Parathyroid adenoma (tissue), 2 donors: ENCODE results near the gene GLB1L2.

ENCODE experiments used
- H2AFZ ChIP-seq: fragments of 300-600 bp; sonication (generic); one replicate; pipeline ENCODE4 v1.7.0; 2017; ENCODE audit warnings: antibody characterized with exemption, mild to moderate bottlenecking
- H3K27ac ChIP-seq: fragments of 300-600 bp; sonication (generic); one replicate; pipeline ENCODE4 v1.7.0; 2017
- H3K27me3 ChIP-seq: fragments of 300-600 bp; sonication (generic); one replicate; pipeline ENCODE4 v1.7.0; 2017; ENCODE audit warnings: low read length; ENCODE audit not compliant: control insufficient read depth, insufficient read depth
- H3K36me3 ChIP-seq: fragments of 300-600 bp; sonication (generic); one replicate; pipeline ENCODE4 v1.7.0; 2017; ENCODE audit warnings: low read length; ENCODE audit not compliant: control insufficient read depth, insufficient read depth
- H3K4me1 ChIP-seq: fragments of 300-600 bp; sonication (generic); one replicate; pipeline ENCODE4 v1.7.0; 2017; ENCODE audit warnings: control low read depth
- H3K4me2 ChIP-seq: fragments of 300-600 bp; sonication (generic); one replicate; pipeline ENCODE4 v1.7.0; 2017; ENCODE audit warnings: low read length
- H3K4me3 ChIP-seq: fragments of 300-600 bp; sonication (generic); one replicate; pipeline ENCODE4 v1.7.0; 2017; ENCODE audit warnings: low read depth, low read length
- H3K79me2 ChIP-seq: fragments of 300-600 bp; sonication (generic); one replicate; pipeline ENCODE4 v1.7.0; 2017; ENCODE audit warnings: control low read depth
- H3K9ac ChIP-seq: fragments of 300-600 bp; sonication (generic); one replicate; pipeline ENCODE4 v1.7.0; 2017; ENCODE audit warnings: mild to moderate bottlenecking
- H3K9me3 ChIP-seq: fragments of 300-600 bp; sonication (generic); one replicate; pipeline ENCODE4 v1.7.0; 2017; ENCODE audit warnings: low read length; ENCODE audit not compliant: control insufficient read depth
- TF ChIP-seq, protein P1 (sequence below): fragments of 300-600 bp; sonication (generic); IDR thresholded peaks from one replicate; pipeline ENCODE4 v1.7.0; 2017; ENCODE audit warnings: antibody characterized with exemption, mild to moderate bottlenecking
- donor health status: primary hyperparathyroidism.

The GLB1L2 gene

DNA sequence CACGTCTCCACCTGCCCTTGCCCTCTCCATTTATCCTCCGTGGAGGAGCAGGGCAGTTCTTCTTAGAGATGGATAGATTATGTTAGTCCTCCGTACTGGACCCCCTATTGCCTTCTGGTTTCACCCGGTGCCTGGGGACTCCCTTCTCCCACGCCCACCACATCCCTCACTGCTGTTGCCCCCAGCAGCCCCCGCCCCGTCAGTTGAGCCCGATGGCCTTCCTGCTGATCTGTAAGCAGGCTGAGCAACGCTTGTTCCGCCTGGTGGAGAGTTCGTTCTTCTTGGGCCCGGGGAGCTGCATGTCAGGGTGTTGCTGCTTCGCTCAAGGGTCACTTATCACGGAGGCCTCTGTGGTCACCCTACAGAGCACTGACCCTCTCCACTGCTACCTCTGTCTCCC is 46.1 kb downstream of the GLB1L2 start:
- H3K4me3 ChIP-seq: no peak overlapping the region
- no peaks in the 10 kb centered on the region for H3K27me3 ChIP-seq
- TF ChIP-seq, protein P1, sequence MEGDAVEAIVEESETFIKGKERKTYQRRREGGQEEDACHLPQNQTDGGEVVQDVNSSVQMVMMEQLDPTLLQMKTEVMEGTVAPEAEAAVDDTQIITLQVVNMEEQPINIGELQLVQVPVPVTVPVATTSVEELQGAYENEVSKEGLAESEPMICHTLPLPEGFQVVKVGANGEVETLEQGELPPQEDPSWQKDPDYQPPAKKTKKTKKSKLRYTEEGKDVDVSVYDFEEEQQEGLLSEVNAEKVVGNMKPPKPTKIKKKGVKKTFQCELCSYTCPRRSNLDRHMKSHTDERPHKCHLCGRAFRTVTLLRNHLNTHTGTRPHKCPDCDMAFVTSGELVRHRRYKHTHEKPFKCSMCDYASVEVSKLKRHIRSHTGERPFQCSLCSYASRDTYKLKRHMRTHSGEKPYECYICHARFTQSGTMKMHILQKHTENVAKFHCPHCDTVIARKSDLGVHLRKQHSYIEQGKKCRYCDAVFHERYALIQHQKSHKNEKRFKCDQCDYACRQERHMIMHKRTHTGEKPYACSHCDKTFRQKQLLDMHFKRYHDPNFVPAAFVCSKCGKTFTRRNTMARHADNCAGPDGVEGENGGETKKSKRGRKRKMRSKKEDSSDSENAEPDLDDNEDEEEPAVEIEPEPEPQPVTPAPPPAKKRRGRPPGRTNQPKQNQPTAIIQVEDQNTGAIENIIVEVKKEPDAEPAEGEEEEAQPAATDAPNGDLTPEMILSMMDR: no peak
- no peak overlapping the region for H3K9ac ChIP-seq
- H3K9me3 ChIP-seq: no peaks in the 10 kb centered on the region
- no peak overlapping the region for H3K27ac ChIP-seq
- no peaks in the 10 kb centered on the region for H3K4me1 ChIP-seq
- H3K79me2 ChIP-seq: no peaks in the 10 kb centered on the region
- no peak overlapping the region for H2AFZ ChIP-seq
- H3K36me3 ChIP-seq: no peaks in the 10 kb centered on the region
- H3K4me2 ChIP-seq: no peak overlapping the region

DNA sequence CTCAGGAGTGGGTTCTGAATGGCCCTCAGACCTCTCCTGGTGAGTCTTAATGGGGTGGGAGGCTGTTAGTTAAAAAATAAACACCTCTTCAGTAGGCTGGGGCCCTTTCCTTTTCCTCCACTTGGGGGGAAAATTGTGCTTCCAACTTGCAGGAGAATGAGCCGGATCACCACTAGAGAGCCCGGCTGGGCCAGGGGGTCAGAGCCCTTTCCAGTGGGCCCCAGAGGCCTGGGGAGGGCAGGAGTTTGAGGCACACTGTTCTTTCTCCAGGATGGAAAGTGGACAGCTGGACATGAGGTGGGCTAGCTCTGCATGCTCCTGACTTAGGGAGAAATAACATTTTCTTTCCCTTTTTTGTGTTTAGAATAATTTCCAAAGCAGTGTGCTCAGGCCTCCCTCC is 47.5 kb downstream of the GLB1L2 start:
- H3K27ac ChIP-seq: no peak overlapping the region
- no peak overlapping the region for H3K9ac ChIP-seq
- TF ChIP-seq, protein P1: no peak
- H3K27me3 ChIP-seq: no peaks in the 10 kb centered on the region
- no peak overlapping the region for H3K4me2 ChIP-seq
- no peak overlapping the region for H2AFZ ChIP-seq
- H3K4me3 ChIP-seq: no peak overlapping the region
- H3K79me2 ChIP-seq: no peaks in the 10 kb centered on the region
- H3K36me3 ChIP-seq: no peaks in the 10 kb centered on the region
- H3K9me3 ChIP-seq: no peaks in the 10 kb centered on the region
- no peaks in the 10 kb centered on the region for H3K4me1 ChIP-seq

DNA sequence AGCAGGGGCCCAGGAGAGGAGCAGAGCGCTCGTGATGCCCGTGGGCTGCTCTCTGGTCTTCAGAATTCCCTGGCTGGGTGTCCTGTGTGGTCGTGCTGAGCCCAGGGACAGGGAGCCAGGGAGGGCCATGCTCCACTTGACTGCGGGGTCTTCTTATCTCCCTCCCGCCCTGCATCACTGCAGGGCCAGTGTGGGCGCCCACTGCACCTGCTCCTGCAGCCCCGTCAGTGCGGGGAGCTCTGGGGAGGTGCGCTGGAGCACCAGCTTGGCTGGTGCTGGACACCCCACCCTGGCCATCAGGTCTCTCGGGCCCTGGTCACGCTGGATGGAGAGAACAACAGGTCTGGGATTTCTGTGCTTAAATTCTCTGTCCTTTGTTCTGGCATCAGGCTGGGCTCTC is 48.4 kb downstream of the GLB1L2 start:
- TF ChIP-seq, protein P1: no peak
- H3K27ac ChIP-seq: no peak overlapping the region
- no peak overlapping the region for H3K4me3 ChIP-seq
- H3K4me2 ChIP-seq: no peak overlapping the region
- H3K9me3 ChIP-seq: no peaks in the 10 kb centered on the region
- no peaks in the 10 kb centered on the region for H3K79me2 ChIP-seq
- no peak overlapping the region for H3K9ac ChIP-seq
- no peaks in the 10 kb centered on the region for H3K36me3 ChIP-seq
- H3K27me3 ChIP-seq: no peaks in the 10 kb centered on the region
- no peaks in the 10 kb centered on the region for H3K4me1 ChIP-seq
- no peak overlapping the region for H2AFZ ChIP-seq

DNA sequence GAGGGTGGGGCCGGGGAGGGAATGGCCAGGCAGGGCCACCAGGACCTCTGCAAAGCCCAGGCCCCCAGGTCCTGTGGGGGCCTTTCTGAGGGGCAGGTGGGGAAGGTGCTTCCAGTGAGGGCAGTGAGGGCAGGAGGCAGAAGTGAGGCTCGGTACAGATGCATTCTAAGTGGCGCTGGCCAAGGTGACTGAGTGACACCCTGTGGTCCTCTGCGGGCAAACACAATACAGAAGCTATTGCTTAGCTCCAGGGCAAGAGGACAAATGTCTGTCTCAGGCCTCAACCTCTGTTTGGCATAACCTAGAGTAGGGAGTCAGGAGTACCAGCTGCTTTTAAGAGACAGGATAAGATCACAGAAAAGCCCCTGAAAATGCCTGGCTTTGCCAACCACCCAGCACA is 49.0 kb downstream of the GLB1L2 start:
- Histone ChIP-seq H3K36me3 (no peaks in the 10 kb centered on the region), H3K79me2 (no peaks in the 10 kb centered on the region), H3K4me1 (no peaks in the 10 kb centered on the region), H3K4me3 (no peak overlapping the region), H3K27me3 (no peaks in the 10 kb centered on the region), H3K27ac (no peak overlapping the region), H3K4me2 (no peak overlapping the region), H2AFZ (no peak overlapping the region), H3K9ac (no peak overlapping the region), H3K9me3 (no peaks in the 10 kb centered on the region)
- TF ChIP-seq, protein P1: no peak

DNA sequence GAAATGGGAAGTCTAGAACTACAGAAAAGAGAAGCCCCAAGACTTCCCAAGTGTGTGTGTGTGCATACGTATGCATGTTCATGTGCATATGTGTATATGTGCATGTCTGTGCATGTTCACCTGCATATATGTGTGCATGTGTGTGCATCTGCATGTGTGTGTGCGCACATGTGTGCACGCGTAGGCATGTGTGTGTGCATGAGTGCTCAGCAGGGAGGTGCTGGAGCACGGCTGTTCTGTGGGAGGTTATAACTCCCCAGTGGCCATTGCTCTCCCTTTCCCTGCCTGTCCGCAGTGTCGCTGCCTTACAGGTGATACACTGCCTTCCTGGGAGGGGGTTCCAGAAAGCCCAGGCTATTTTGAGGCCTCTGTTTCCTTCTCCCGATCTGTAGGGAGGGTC is 50.5 kb downstream of the GLB1L2 start:
- H3K9ac ChIP-seq: no peak overlapping the region
- H3K79me2 ChIP-seq: no peaks in the 10 kb centered on the region
- H3K9me3 ChIP-seq: no peaks in the 10 kb centered on the region
- H2AFZ ChIP-seq: no peak overlapping the region
- TF ChIP-seq, protein P1: no peak
- no peaks in the 10 kb centered on the region for H3K27me3 ChIP-seq
- no peak overlapping the region for H3K27ac ChIP-seq
- no peak overlapping the region for H3K4me2 ChIP-seq
- H3K36me3 ChIP-seq: no peaks in the 10 kb centered on the region
- no peak overlapping the region for H3K4me3 ChIP-seq
- H3K4me1 ChIP-seq: no peaks in the 10 kb centered on the region
